Caco-2 (cell line): ENCODE data around the gene USP51. TPM values are rescaled to one million over a fixed set of nuclear protein-coding genes. Genes with fewer than 3 reads are reported as not detected.
"Not testable (repeated sequence)": the region's sequence is repeated elsewhere in the genome, so short reads cannot be mapped to it uniquely, and the experiment has no call there.

ENCODE experiments used
- BruUV-seq: library from RNA; stranded (reverse); fragments of 400-500 nt; replicated peaks from 2 replicates; lab custom pipeline; 2021; lab: Mats Ljungman, UMichigan
- CTCF ChIA-PET: fragments of 300-600 bp; sonication (Branson Sonifier 250); formaldehyde crosslinking; loops from one replicate; lab custom pipeline; 2022; ENCODE audit warnings: antibody characterized with exemption; lab: Charles Lee
- POLR2A ChIA-PET: fragments of 300-600 bp; sonication (Branson Sonifier 250); formaldehyde crosslinking; loops from one replicate; lab custom pipeline; 2022; ENCODE audit warnings: antibody characterized with exemption; lab: Charles Lee
- DNase-seq, 2 experiments: peaks; one replicate each; pipeline versions ENCODE4 v3.0.0 to v3.0.0-alpha.2; 2020 to 2022
- H3K27me3 ChIP-seq: replicated peaks from 2 replicates; pipeline ENCODE4 v1.6.0; 2011; ENCODE audit warnings: low read length; ENCODE audit not compliant: control insufficient read depth, insufficient read depth
- H3K36me3 ChIP-seq: 2 replicates; pipeline ENCODE4 v1.5.1; 2011; ENCODE audit warnings: low read length; ENCODE audit not compliant: control insufficient read depth, insufficient read depth
- H3K4me1 ChIP-seq: fragments of 250-450 bp; sonication (Bioruptor Pico); 2 replicates; pipeline ENCODE4 v1.5.1; 2020; ENCODE audit warnings: mild to moderate bottlenecking
- H3K4me3 ChIP-seq: 2 replicates; pipeline ENCODE4 v1.5.1; 2011; ENCODE audit warnings: low read depth, mild to moderate bottlenecking, control low read depth, low read length
- H3K9me3 ChIP-seq: fragments of 250-450 bp; sonication (Bioruptor Pico); 2 replicates; pipeline ENCODE4 v1.5.1; 2020; ENCODE audit warnings: mild to moderate bottlenecking, moderate library complexity
- H3K27ac Mint-ChIP-seq: one replicate; pipeline ENCODE4 v1.8.0; 2022; ENCODE audit warnings: mixed read lengths; ENCODE audit not compliant: unreplicated experiment
- H3K27me3 Mint-ChIP-seq: one replicate; pipeline ENCODE4 v1.8.0; 2022; ENCODE audit warnings: mixed read lengths; ENCODE audit not compliant: insufficient read depth, unreplicated experiment
- H3K36me3 Mint-ChIP-seq: one replicate; pipeline ENCODE4 v1.8.0; 2022; ENCODE audit warnings: mild to moderate bottlenecking, mixed read lengths; ENCODE audit not compliant: insufficient read depth, unreplicated experiment
- H3K4me1 Mint-ChIP-seq: one replicate; pipeline ENCODE4 v1.8.0; 2022; ENCODE audit warnings: low read depth, mixed read lengths; ENCODE audit not compliant: unreplicated experiment
- H3K4me3 Mint-ChIP-seq: one replicate; pipeline ENCODE4 v1.8.0; 2022; ENCODE audit warnings: mild to moderate bottlenecking, moderate library complexity, mixed read lengths; ENCODE audit not compliant: unreplicated experiment
- H3K9me3 Mint-ChIP-seq: one replicate; pipeline ENCODE4 v1.8.0; 2022; ENCODE audit warnings: mixed read lengths; ENCODE audit not compliant: unreplicated experiment
- CTCF ChIP-seq, 2 experiments: fragments of 200-600 bp in 1 of 2; IDR thresholded peaks; 1 replicate in 1 of 2; 2 replicates in 1 of 2; pipeline versions ENCODE4 v1.5.1 to v1.8.0; 2011 to 2022; ENCODE audit warnings: antibody characterized with exemption in 1 of 2, control low read depth in 1 of 2, inconsistent platforms in 1 of 2, low read depth in 1 of 2, low read length in 1 of 2, mild to moderate bottlenecking in 1 of 2, moderate library complexity in 1 of 2; ENCODE audit not compliant: insufficient read depth in 1 of 2, severe bottlenecking in 1 of 2, unreplicated experiment in 1 of 2
- intact Hi-C: fragments of 100-400 bp; cut with micrococcal nuclease; formaldehyde crosslinking; loops from one replicate; pipeline ENCODE4 v1.10.0; 2022; ENCODE audit not compliant: unreplicated experiment
- total RNA-seq: library from RNA; stranded (reverse); gene quantifications from 2 replicates; pipeline ENCODE4 v1.2.3, GENCODE V29; 2022

USP51 gene
- total RNA-seq, 1 experiment from 2014 or later: 1.8 TPM

DNA sequence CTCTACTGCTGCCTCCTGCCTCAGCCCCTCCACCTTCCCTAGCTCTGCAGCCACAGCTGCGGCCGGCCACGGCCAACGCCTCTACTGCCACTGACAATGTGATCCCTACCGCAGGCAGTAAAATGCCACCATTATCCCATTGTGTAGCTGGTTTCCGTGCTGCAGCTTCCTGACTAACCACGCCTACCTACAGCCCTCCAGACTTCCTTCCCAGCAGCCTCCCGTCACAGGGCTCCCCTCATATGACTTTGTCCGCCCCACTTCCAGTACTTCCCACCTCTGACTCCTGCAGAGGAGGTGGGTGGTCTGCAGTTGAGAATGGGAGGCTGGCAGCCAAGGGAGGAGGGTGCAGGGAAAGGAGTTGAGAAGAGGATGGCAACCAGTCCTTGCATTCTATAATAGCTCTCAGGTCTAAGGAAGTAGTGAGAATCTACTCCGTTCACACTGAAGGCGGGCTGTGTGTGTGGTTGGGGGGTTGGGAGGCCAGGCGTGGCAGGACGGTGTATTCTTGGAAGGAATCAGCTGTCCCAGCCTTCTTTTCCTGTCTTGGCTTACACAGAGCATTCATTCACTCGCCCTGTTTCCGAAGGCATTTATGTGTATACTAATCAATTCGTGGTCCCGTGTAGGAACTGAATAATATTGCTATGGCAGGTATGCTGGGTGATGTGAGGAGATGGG, 33.1 kb upstream of the USP51 start:
- no peak for DNase-seq
- Mint-ChIP-seq H3K27me3 (peaks cover 11% of the 10 kb centered on the region), H3K4me3 (no peak overlapping the region), H3K27ac (no peak overlapping the region), H3K36me3 (no peaks in the 10 kb centered on the region), H3K9me3 (no peaks in the 10 kb centered on the region), H3K4me1 (no peaks in the 10 kb centered on the region)
- CTCF ChIA-PET: no interaction called here
- TF ChIP-seq CTCF (IDR thresholded peaks at IDR 0.05; ENCODE audit: insufficient read depth in 1 of 2, low read depth in 1 of 2, low read length in 1 of 2, severe bottlenecking in 1 of 2, unreplicated experiment in 1 of 2): no peak
- POLR2A ChIA-PET: no interaction called here
- Histone ChIP-seq H3K27me3 (no peaks in the 10 kb centered on the region), H3K9me3 (no peaks in the 10 kb centered on the region), H3K4me3 (no peak overlapping the region), H3K36me3 (no peaks in the 10 kb centered on the region), H3K4me1 (no peaks in the 10 kb centered on the region)
- intact Hi-C loops: no loop called here
- no TSS peak for BruUV-seq

- ChIA-PET POLR2A (no interaction called here), CTCF (no interaction called here)
- H3K4me1 Mint-ChIP-seq: no peaks in the 10 kb centered on the region
- Histone ChIP-seq H3K27me3 (no peaks in the 10 kb centered on the region), H3K4me1 (no peaks in the 10 kb centered on the region), H3K9me3 (no peaks in the 10 kb centered on the region), H3K36me3 (no peaks in the 10 kb centered on the region), H3K4me3 (no peak overlapping the region)
- TF ChIP-seq CTCF (IDR thresholded peaks at IDR 0.05; ENCODE audit: insufficient read depth in 1 of 2, low read depth in 1 of 2, low read length in 1 of 2, severe bottlenecking in 1 of 2, unreplicated experiment in 1 of 2): no peak
- H3K36me3 Mint-ChIP-seq: no peaks in the 10 kb centered on the region
- intact Hi-C loops: no loop called here
- no peaks in the 10 kb centered on the region for H3K9me3 Mint-ChIP-seq
- no peak for DNase-seq
- no TSS peak for BruUV-seq
- no peak overlapping the region for H3K27ac Mint-ChIP-seq
- H3K27me3 Mint-ChIP-seq: peaks cover 5% of the 10 kb centered on the region
- no peak overlapping the region for H3K4me3 Mint-ChIP-seq
Measured at GRCh38 chrX:55521687-55522086, 32.0 kb upstream of the USP51 start.

- POLR2A ChIA-PET, BruUV-seq: not testable (repeated sequence)
Measured at GRCh38 chrX:55516794-55517481, 27.3 kb upstream of the USP51 start.

GRCh38 chrX:55513045-55513737, 23.5 kb upstream of the USP51 start:
- H3K9me3 Mint-ChIP-seq, CTCF ChIA-PET, H3K4me1 ChIP-seq, POLR2A ChIA-PET, H3K4me3 Mint-ChIP-seq, BruUV-seq, H3K36me3 Mint-ChIP-seq, H3K27me3 Mint-ChIP-seq, H3K4me3 ChIP-seq, H3K27me3 ChIP-seq, intact Hi-C loops, H3K27ac Mint-ChIP-seq, H3K36me3 ChIP-seq, H3K9me3 ChIP-seq, DNase-seq, H3K4me1 Mint-ChIP-seq: not testable (repeated sequence)

More at GRCh38 chrX:55516794-55517481, 27.3 kb upstream of the USP51 start:
- H3K36me3 ChIP-seq, H3K9me3 ChIP-seq, H3K27ac Mint-ChIP-seq, DNase-seq, intact Hi-C loops, H3K9me3 Mint-ChIP-seq, H3K4me1 ChIP-seq, H3K27me3 ChIP-seq, H3K4me3 Mint-ChIP-seq, H3K4me1 Mint-ChIP-seq, H3K36me3 Mint-ChIP-seq, H3K4me3 ChIP-seq, H3K27me3 Mint-ChIP-seq, CTCF ChIA-PET: not testable (repeated sequence)

DNA sequence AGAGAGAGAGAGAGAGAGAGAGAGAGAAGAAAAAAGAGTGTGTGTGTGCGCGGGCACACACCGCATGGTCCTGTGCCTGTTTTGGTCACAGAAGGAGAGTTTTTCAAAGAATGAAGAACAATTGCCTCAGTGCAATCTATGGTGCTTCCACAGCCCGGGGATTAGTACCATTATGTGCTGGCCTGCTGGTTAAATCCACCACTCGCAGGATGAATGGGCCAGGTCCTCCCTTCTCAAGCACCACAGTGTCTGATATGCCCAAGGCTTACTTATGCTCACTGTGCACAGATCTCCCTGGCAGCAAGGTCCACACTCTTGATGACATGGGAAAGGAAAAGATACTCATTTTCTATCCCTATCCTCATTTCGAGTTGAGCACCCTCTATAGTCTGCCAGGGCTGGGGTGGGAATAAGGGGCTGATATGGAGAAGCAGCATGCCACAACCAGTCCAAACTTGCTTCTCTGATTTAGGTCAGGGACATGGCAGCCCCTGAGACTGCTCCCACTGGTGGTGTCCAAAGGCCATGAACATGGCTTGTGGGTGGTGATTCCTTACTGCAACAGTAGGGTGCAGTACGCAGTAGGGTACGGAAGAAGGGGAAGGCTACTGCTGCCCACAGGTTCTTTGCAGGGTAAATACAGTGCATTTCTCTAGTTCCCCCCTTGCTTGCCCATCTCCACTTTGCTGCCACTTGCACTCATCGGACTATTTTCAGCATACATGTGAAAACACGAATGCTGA, 18.9 kb upstream of the USP51 start:
- intact Hi-C loops, CTCF ChIA-PET, H3K4me3 ChIP-seq, H3K4me1 Mint-ChIP-seq, H3K27me3 ChIP-seq, H3K36me3 ChIP-seq, H3K36me3 Mint-ChIP-seq, H3K4me1 ChIP-seq, DNase-seq, POLR2A ChIA-PET, H3K9me3 ChIP-seq, H3K4me3 Mint-ChIP-seq, H3K27me3 Mint-ChIP-seq, H3K27ac Mint-ChIP-seq, H3K9me3 Mint-ChIP-seq, BruUV-seq: not testable (repeated sequence)
